KOPT-K1 (cell line): Measurements from ENCODE around the gene TUBAL3.
"Not testable (repeated sequence)": the region's sequence is repeated elsewhere in the genome, so short reads cannot be mapped to it uniquely, and the experiment has no call there.

Experiments used
- H3K27ac ChIP-seq: fragments of 200-600 bp; sonication (generic); 2 replicates; pipeline ENCODE4 v1.5.1; 2016; ENCODE audit warnings: antibody characterized with exemption, mild to moderate bottlenecking, low read depth, low read length; ENCODE audit not compliant: poor library complexity, severe bottlenecking
- H3K36me3 ChIP-seq: fragments of 200-600 bp; sonication (generic); 2 replicates; pipeline ENCODE4 v1.5.1; 2017; ENCODE audit warnings: antibody characterized with exemption, mild to moderate bottlenecking, low read length, moderate library complexity; ENCODE audit not compliant: insufficient read depth
- H3K9me3 ChIP-seq: fragments of 200-600 bp; sonication (generic); 2 replicates; pipeline ENCODE4 v1.5.1; 2017; ENCODE audit warnings: antibody characterized with exemption, low read length, mild to moderate bottlenecking; ENCODE audit not compliant: insufficient read depth, poor library complexity, severe bottlenecking

Gene TUBAL3

DNA sequence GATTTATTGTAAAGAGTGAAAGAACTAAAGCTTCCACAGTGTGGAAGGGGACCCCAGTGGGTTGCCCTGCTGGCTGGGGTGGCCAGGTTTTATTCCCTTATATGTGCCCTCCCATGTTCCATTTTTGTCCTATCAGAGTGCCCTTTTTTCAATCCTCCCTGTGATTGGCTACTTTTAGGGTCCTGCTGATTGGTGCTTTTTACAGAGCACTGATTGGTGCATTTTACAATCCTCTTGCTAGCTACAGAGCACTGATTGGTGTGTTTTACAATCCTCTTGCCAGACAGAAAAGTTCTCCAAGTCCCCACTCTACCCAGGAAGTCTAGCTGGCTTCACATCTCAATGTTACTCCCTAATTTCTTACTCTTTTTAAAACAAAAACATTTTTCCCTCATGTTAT is 6.2 kb upstream of the TUBAL3 start:
- peaks cover 20% of the 10 kb centered on the region for H3K9me3 ChIP-seq
- not testable (repeated sequence) for H3K27ac ChIP-seq, H3K36me3 ChIP-seq

DNA sequence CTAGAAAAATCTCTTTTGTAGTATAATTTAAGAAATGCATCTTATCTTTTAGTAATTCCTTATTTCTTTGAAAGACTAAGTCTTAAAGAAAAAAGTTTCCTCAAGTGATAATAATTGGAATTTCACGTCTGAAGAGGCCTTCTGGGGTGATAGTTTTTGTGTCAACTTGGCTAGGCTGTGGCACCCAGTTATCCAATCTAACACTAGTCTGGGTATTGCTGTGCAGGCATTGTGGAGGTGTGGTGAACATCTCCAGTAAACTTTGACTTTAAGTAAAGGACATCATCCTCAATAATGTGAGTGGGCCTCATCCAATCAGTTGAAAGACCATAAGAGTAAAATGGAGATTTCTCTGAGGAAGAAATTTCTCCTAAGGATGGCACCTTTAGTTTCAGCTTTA is 2.3 kb upstream of the TUBAL3 start:
- H3K27ac ChIP-seq: no peak overlapping the region
- peaks cover 20% of the 10 kb centered on the region for H3K9me3 ChIP-seq
- no peaks in the 10 kb centered on the region for H3K36me3 ChIP-seq

DNA sequence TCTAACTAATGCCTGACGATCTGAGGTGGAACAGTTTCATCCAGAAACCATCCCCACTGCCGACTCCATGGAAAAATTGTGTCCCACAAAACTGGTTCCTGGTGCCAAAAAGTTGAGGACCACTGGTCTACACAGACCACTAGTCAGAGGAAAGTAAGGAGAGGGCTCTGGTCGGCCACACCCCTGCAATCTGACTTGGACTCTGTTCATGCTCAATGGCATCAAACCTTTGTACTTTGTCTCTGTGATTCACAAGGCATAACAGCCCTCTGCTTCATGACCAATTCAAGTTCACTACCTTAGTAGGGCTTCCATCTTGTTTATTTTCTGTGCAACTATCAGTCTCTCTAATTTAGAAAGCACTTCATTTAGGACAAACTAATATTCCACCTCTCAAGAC is 1.8 kb downstream of the TUBAL3 start:
- Histone ChIP-seq H3K9me3 (peaks cover 11% of the 10 kb centered on the region), H3K36me3 (no peaks in the 10 kb centered on the region), H3K27ac (no peak overlapping the region)

DNA sequence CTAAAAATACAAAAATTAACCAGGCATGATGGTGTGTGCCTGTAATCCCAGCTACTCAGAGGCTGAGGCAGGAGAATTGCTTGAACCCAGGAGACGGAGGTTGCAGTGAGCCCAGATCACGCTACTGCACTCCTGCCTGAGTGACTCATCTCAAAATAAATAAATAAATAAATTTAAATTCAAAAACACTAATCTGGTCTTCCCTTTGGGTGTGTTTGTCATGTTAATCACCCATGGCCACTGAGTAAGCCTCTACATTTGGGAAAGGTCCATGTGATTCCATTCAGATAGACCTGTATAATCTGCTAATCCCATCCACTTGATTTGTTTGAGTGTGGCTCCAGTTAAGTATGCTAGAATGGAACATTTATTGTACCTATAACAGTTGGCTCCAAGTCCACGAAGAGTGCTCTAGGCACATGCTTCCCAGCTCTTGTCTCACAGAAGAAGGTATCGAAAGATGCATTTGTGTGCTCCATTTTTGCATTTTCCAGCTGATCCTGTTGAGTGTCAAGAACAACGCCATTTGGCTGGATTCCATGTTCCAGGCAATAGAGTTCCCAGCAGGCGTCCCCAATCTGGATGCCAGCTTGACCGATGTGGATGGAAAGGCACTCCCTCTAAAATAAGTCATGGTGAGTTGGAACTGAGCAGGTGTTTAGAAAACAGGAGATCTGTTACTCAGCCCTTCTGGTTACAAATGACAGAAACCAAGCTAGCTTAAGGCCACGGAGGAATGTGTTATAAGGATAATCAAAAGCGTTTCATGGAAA is 4.0 kb downstream of the TUBAL3 start:
- Histone ChIP-seq H3K36me3 (no peaks in the 10 kb centered on the region), H3K27ac (no peak overlapping the region), H3K9me3 (no peaks in the 10 kb centered on the region)

DNA sequence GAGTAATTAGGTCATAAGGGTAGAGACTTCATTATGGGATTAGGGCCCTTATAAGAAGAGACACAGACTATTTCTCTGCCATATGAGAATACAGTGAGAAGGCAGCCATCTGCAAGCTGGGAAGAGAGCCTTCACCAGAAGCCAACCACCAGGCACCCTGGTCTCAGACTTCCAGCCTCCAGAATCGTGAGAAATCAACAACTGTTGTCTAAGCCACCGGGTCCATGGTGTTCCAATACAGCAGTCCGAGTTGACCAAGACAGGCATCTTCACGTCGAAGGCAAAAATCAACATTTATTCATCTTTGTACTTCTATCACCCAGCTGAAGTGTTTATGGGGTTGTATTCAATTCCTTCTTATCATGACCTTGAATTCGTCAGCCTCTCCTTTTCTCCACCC is 5.3 kb downstream of the TUBAL3 start:
- no peaks in the 10 kb centered on the region for H3K9me3 ChIP-seq
- H3K36me3 ChIP-seq: no peaks in the 10 kb centered on the region
- no peak overlapping the region for H3K27ac ChIP-seq

DNA sequence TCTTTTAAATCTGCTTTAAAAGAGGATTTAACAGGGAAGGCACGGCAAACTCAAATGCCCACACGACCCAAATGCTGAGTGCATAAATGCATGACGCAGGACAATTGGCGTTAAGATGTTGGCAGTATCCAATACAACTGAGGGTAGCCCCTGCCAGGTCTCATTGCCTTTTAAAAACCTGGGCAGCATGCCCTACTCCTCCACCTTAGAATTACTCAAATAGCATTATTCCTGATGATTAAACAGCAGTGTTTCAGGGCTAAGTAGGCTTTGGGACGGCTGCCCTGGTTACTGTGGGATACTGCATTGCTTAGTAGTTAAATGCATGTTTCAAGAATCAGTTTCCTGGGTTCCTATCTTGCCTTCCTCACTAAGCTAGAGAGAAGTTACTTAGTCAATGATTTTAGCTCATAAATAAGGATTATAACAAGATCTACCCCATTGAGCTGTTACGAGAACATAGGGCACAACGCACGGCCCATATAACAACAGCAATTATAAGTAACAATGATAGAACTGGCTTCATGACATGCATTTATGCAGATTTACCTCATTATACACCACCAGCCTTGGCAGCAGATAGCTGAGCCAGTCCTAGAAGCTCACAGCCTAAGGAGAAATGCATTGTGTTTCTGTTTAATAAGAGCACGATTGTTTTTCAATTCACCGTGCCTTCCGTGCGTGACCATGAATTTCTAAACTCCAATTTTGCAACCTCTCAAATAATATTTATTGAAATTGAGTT is 7.9 kb downstream of the TUBAL3 start:
- Histone ChIP-seq H3K27ac (no peak overlapping the region), H3K9me3 (peaks cover 3% of the 10 kb centered on the region), H3K36me3 (no peaks in the 10 kb centered on the region)

DNA sequence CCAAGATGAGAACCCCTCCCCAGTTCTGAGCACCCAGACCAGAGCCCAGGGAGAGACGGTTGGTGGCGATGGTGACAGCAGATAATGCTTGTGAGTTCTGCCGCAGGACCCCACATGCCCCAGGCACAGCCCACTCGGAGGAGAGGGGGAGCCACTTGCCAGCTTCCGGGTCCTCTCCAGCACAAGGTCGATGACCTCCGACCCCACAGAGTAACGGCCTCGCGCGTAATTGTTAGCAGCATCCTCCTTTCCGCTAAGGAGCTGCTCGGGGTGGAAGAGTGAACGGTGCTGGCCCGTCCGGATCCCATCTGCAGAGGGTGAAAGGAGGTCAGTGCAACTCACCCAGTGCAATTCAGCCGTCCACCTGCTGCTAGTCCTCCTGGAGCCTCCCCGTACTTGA is 9.5 kb downstream of the TUBAL3 start:
- Histone ChIP-seq H3K27ac (no peak overlapping the region), H3K36me3 (no peaks in the 10 kb centered on the region), H3K9me3 (peaks cover 19% of the 10 kb centered on the region)

DNA sequence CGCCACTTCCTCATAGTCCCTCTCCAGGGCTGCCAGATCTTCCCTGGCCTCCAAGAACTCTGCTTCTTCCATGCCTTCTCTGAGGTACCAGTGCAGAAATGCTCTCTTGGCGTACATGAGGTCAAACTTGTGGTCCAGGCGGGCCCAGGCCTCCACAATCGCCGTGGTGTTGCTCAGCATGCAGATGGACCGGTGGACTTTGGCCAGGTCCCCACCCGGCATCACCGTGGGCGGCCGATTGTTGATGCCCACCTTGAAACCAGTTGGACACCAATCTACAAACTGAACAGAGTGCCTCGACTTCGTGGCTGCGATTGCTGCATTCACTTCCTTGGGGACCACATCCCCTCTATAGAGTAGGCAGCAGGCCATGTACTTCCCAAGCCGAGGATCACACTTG is 11.1 kb downstream of the TUBAL3 start:
- no peaks in the 10 kb centered on the region for H3K36me3 ChIP-seq
- no peak overlapping the region for H3K27ac ChIP-seq
- H3K9me3 ChIP-seq: peaks cover 31% of the 10 kb centered on the region

DNA sequence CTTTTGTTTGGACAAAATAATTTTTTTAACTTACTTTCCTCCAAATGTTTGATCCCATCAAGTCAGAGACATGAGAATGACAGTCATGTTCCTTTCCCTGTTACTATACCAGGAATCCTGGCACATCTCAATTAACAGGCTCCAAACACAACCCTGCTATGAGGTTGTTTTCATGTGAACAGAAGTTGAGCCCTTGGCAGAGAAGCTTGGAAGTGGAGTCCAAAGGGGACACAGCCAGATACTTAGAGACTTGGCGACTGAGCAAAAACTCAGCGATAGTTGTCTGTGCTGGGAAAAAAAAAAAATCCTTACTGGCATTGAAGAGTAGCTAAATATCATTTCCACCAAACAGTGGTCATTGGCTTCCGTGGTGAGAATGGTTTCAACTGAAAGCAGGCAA is 12.8 kb downstream of the TUBAL3 start:
- Histone ChIP-seq H3K27ac (no peak overlapping the region), H3K36me3 (no peaks in the 10 kb centered on the region), H3K9me3 (peaks cover 31% of the 10 kb centered on the region)

DNA sequence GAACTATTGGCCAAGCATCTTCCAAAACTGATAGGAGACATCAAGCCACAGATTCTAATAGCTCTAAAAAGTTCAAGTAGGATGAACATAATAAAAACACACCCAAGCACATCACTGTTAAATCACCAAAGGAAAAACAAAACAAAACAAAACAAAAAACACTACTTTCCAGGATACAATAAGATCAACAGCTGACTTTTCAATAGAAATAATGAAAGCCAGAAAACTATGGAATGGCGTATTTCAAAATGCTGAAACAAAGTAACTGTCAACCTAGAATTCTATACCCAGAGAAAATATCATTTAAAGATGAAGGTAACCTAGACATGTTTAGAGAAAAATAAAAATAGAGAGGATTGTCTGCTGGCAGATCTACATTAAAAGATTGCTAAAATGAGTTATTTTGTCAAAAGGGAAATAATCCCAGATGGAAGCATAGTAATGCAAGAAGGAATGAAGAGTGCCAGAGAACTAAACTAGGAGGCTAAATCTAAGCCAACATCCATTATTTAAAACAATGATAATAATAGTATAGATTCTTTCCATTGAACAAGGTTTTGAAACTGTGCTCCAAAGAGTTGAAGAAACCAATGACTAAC is 13.9 kb downstream of the TUBAL3 start:
- Histone ChIP-seq H3K27ac (no peak overlapping the region), H3K9me3 (peaks cover 31% of the 10 kb centered on the region), H3K36me3 (no peaks in the 10 kb centered on the region)

DNA sequence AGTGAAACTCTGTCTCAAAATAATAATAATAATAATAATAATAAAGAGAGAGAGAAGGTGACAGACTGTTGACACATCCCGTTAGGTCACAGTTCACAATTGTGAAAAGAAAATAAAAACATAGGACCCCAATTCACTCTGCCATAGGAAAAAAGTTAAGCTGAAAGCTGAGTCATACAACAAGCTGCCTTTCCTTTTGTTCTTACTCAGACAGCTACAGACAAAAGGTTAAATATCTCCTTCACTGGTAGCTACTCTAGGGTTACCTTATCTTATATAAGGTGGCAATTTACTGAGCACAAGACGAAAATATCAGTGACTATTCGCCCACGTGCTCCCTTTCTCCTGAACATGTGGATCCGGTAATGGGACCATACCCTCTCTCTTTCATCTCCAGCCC is 17.5 kb downstream of the TUBAL3 start:
- Histone ChIP-seq H3K9me3 (peaks cover 31% of the 10 kb centered on the region), H3K36me3 (no peaks in the 10 kb centered on the region), H3K27ac (no peak overlapping the region)

DNA sequence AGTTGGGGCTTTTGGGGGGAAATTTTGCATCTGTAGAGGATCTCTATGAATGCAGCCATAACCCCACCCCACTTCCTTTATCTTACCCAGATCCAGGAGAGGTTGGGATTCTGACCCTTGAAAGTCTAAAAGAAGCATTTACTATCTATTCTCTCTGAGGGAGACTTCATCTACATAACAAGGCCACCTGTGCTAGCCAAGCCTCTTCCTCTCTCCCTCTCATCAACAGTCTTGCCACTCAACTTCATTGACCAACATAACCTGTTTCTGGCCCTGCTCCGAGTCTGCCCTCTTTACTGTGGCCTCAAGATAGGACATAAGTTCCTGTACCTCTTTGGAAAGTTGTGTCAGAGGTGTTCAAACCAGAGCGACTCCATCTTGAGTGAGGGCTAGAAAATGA is 19.4 kb downstream of the TUBAL3 start:
- Histone ChIP-seq H3K27ac (no peak overlapping the region), H3K9me3 (peaks cover 13% of the 10 kb centered on the region), H3K36me3 (no peaks in the 10 kb centered on the region)

DNA sequence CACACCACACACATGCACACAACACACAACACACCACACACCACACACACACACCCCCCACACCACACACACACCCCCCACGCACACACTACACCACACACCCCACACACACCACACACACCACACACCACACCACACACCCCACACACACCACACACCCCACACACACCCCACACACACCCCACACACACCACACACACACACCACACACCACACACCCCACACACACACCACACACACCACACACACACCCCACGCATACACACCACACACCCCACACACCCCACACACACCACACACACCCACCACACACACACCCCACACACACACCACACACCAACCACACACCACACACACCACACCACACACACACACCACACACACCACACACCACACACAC is 23.4 kb downstream of the TUBAL3 start:
- Histone ChIP-seq H3K9me3 (peaks cover 5% of the 10 kb centered on the region), H3K27ac (no peak overlapping the region), H3K36me3 (no peaks in the 10 kb centered on the region)

DNA sequence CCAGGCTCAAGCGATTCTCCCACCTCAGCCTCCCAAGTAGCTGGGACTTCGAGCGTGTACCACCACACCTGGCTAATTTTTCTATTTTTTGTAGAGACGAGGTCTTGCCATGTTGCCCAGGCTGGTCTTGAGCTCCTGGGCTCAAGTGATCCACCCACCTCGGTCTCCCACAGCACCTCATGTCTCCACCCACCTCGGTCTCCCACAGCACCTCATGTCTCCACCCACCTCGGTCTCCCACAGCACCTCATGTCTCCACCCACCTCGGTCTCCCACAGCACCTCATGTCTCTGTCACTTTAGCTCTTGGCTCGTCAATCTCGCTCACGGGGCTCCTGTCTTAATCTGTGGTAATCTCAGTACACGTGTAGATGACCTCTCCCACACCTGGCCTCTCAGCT is 24.2 kb downstream of the TUBAL3 start:
- H3K36me3 ChIP-seq, H3K9me3 ChIP-seq, H3K27ac ChIP-seq: not testable (repeated sequence)

DNA sequence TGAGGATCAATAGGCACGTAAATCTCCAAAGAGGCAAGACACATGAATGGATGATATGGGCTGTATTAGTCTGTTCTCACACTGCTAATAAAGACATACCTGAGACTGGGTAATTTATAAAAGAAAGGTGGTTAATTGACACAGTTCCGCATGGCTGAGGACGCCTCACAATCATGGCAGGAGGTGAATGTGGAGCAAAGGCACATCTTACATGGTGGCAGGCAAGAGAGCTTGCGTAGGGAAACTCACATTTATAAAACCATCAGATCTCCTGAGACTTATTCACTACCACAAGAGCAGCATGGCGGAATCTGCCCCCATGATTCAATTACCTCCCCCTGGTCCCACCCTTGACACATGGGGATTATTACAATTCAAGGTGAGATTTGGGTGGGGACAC is 25.4 kb downstream of the TUBAL3 start:
- not testable (repeated sequence) for H3K27ac ChIP-seq

DNA sequence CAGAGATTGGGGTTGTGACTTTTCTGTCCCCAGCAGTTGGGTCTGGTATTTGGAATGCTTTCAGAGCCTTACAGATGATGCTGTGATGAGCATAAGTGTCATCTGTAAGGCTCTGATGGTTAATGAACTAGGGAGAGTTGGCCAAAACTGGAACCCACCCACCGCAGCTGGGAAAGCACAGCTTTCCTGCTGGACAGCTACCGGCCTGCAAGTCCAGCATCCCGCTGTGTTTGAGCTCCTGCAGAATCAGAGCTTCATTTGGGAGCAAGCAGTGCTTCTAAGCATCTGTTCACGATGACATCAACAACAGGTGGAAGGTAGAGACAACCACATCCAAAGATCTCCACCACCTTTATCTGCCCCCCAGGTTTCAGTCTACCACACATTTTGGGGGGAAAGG is 28.2 kb downstream of the TUBAL3 start:
- Histone ChIP-seq H3K9me3 (peaks cover 5% of the 10 kb centered on the region), H3K36me3 (no peaks in the 10 kb centered on the region), H3K27ac (no peak overlapping the region)

More for the DNA sequence above, 25.4 kb downstream of the TUBAL3 start:
- H3K9me3 ChIP-seq, H3K36me3 ChIP-seq: not testable (repeated sequence)
